Panc1 (cell line): ENCODE measurements around the gene SLC22A17.

Experiments
- POLR2AphosphoS5 ChIP-seq: IDR thresholded peaks from 2 replicates; pipeline ENCODE4 v1.6.1; 2012; ENCODE audit warnings: mild to moderate bottlenecking, low read depth, low read length, moderate library complexity
- TF ChIP-seq, protein P1 (sequence below): fragments of 450-650 bp; IDR thresholded peaks from 2 replicates; pipeline ENCODE4 v1.5.1; 2017; ENCODE audit warnings: mild to moderate bottlenecking
- TF ChIP-seq, protein P2 (sequence below), 2 experiments: IDR thresholded peaks; 2 replicates each; pipeline ENCODE4 v1.6.1; 2011 to 2012; ENCODE audit warnings: low read depth in 2 of 2, control low read depth in 1 of 2, low read length in 1 of 2, mild to moderate bottlenecking in 1 of 2, moderate library complexity in 1 of 2; ENCODE audit not compliant: insufficient read depth in 1 of 2

DNA sequence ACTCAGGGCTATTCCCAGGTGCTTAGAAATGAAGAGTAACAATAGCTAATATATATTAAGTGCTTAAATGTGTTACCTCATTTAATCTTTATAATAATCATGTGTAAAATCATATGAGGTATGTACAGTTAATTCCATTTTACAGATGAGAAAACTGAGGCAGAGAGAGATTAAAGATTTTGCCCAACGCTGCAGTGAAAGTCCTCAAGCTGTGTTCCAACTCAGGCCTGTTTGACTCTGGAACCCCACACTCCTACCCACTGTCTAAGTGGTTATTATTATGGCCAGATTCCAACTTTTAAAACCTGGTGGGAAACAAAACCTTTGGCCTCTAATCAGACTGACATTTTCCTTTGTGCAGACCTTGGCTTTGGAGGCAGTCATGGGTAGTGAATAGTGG lies 34.3 kb upstream of the SLC22A17 start:
- TF ChIP-seq, protein P1, sequence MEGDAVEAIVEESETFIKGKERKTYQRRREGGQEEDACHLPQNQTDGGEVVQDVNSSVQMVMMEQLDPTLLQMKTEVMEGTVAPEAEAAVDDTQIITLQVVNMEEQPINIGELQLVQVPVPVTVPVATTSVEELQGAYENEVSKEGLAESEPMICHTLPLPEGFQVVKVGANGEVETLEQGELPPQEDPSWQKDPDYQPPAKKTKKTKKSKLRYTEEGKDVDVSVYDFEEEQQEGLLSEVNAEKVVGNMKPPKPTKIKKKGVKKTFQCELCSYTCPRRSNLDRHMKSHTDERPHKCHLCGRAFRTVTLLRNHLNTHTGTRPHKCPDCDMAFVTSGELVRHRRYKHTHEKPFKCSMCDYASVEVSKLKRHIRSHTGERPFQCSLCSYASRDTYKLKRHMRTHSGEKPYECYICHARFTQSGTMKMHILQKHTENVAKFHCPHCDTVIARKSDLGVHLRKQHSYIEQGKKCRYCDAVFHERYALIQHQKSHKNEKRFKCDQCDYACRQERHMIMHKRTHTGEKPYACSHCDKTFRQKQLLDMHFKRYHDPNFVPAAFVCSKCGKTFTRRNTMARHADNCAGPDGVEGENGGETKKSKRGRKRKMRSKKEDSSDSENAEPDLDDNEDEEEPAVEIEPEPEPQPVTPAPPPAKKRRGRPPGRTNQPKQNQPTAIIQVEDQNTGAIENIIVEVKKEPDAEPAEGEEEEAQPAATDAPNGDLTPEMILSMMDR, result no peak
- TF ChIP-seq, protein P2, sequence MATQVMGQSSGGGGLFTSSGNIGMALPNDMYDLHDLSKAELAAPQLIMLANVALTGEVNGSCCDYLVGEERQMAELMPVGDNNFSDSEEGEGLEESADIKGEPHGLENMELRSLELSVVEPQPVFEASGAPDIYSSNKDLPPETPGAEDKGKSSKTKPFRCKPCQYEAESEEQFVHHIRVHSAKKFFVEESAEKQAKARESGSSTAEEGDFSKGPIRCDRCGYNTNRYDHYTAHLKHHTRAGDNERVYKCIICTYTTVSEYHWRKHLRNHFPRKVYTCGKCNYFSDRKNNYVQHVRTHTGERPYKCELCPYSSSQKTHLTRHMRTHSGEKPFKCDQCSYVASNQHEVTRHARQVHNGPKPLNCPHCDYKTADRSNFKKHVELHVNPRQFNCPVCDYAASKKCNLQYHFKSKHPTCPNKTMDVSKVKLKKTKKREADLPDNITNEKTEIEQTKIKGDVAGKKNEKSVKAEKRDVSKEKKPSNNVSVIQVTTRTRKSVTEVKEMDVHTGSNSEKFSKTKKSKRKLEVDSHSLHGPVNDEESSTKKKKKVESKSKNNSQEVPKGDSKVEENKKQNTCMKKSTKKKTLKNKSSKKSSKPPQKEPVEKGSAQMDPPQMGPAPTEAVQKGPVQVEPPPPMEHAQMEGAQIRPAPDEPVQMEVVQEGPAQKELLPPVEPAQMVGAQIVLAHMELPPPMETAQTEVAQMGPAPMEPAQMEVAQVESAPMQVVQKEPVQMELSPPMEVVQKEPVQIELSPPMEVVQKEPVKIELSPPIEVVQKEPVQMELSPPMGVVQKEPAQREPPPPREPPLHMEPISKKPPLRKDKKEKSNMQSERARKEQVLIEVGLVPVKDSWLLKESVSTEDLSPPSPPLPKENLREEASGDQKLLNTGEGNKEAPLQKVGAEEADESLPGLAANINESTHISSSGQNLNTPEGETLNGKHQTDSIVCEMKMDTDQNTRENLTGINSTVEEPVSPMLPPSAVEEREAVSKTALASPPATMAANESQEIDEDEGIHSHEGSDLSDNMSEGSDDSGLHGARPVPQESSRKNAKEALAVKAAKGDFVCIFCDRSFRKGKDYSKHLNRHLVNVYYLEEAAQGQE (IDR thresholded peaks at IDR 0.05; ENCODE audit: insufficient read depth in 1 of 2, low read depth in 2 of 2, low read length in 1 of 2), result no peak
- TF ChIP-seq POLR2AphosphoS5, result no peak
